Memory B cell (primary cell): ENCODE data around the gene USP43.

Experiments used
- ATAC-seq: fragments of 150-1000 bp; cut with Tn5 transposase; 2 replicates; pipeline ENCODE4 v1.10.0; 2021; ENCODE audit warnings: low read depth, mild to moderate bottlenecking, moderate library complexity
- DNase-seq, 2 donors: peaks; one replicate each; pipeline ENCODE4 v3.0.0; 2022; ENCODE audit warnings: low spot score in 2 of 2
- H3K27ac Mint-ChIP-seq: one replicate; pipeline ENCODE4 v1.8.0; 2022; ENCODE audit warnings: mild to moderate bottlenecking, moderate library complexity, mixed read lengths
- H3K27me3 Mint-ChIP-seq: one replicate; pipeline ENCODE4 v1.8.0; 2022; ENCODE audit warnings: mixed read lengths
- H3K36me3 Mint-ChIP-seq: one replicate; pipeline ENCODE4 v1.8.0; 2022; ENCODE audit warnings: mild to moderate bottlenecking, mixed read lengths
- H3K4me1 Mint-ChIP-seq: one replicate; pipeline ENCODE4 v1.8.0; 2022; ENCODE audit warnings: mixed read lengths
- H3K4me3 Mint-ChIP-seq: one replicate; pipeline ENCODE4 v1.8.0; 2022; ENCODE audit warnings: mild to moderate bottlenecking, moderate library complexity, mixed read lengths
- H3K9me3 Mint-ChIP-seq: one replicate; pipeline ENCODE4 v1.8.0; 2022; ENCODE audit warnings: mixed read lengths

Gene USP43

DNA sequence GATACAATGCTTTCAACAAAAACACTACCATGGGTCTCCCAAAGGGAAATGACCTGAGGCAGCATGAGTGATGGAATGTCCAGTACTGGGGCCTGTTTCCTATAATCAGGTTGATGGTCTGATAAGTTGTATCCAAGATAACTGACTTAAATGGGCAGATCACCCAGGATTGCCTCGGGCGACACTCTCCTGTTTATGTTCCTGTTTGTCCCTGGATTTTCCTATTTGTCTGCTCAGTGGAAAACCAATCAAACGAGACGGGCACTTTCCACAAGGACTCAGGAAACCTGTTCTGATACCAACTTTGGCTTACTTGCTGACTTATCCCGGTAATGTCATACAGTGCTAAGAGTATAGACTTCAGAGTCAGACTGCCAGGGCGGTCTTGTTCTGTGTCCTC is 27.4 kb downstream of the USP43 start:
- no peak overlapping the region for H3K27ac Mint-ChIP-seq
- no peak for ATAC-seq
- H3K4me1 Mint-ChIP-seq: no peaks in the 10 kb centered on the region
- H3K9me3 Mint-ChIP-seq: no peaks in the 10 kb centered on the region
- H3K36me3 Mint-ChIP-seq: no peaks in the 10 kb centered on the region
- no peak for DNase-seq
- peaks cover 8% of the 10 kb centered on the region for H3K27me3 Mint-ChIP-seq
- H3K4me3 Mint-ChIP-seq: no peak overlapping the region

DNA sequence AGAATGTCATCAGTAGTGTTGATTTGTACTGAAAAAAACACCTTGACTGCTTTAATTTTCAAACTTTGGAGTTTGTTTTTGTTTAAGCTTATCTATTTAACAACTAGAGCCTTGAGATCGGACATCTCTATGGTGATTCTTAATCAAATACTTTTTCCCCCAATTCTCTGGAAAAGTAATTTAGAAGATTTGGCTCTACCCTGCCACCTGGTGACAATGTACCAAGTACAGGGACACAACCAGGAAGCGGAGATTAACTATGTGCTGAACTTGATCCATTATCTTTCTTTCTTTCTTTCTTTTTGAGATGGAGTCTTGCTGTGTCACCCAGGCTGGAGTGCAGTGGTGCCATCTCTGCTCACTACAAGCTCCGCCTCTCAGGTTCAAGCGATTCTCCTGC is 30.8 kb downstream of the USP43 start:
- Mint-ChIP-seq H3K36me3 (no peaks in the 10 kb centered on the region), H3K4me1 (no peaks in the 10 kb centered on the region), H3K27ac (no peak overlapping the region), H3K27me3 (peaks cover 3% of the 10 kb centered on the region), H3K9me3 (no peaks in the 10 kb centered on the region), H3K4me3 (no peak overlapping the region)
- ATAC-seq (no peak), DNase-seq (no peak)

DNA sequence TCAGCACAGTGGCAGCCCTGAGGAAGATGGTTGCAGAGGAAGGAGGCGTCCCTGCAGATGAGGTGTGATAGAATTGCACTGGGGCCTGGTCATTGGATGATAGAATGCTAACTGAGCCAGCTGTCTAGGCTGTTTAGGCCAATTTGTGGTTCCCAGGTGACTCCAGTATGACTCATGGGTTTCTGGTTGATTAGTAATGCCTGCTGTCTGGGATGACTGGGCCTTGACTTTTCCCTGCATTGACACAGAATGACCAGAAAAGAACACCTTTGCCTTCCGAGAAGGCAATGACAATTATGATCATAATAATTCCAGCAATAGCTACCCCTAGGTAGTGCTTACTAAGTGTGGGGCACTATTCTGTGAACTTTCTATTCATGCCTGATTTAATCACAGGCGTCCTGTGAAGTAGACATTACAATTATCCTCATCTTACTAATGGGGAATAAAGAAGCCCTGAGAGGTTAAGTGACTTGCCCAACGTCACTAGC is 31.5 kb downstream of the USP43 start:
- no peaks in the 10 kb centered on the region for H3K9me3 Mint-ChIP-seq
- H3K27ac Mint-ChIP-seq: no peak overlapping the region
- DNase-seq (no peak), ATAC-seq (no peak)
- H3K36me3 Mint-ChIP-seq: no peaks in the 10 kb centered on the region
- no peaks in the 10 kb centered on the region for H3K4me1 Mint-ChIP-seq
- H3K4me3 Mint-ChIP-seq: no peak overlapping the region
- H3K27me3 Mint-ChIP-seq: peaks cover 3% of the 10 kb centered on the region

DNA sequence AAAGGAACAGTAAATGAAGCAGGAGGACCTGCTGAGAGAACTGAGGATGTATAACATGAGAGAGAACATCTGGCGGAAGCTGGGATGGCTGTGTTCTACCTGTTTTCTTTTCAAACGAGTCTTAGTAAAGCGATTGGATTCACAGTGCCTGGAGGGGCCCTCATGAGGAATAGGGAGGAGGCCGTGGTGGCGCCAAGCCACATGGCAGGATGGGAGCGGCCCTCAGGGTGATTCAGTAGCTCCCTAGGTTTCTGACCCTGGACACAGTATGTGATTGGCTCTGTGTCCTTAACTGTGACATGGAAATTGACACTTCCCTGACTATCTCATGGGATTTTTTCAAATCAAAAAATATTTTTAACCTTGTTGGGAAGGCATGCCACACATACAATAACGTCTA is 32.1 kb downstream of the USP43 start:
- ATAC-seq (no peak), DNase-seq (no peak)
- H3K27ac Mint-ChIP-seq: no peak overlapping the region
- no peaks in the 10 kb centered on the region for H3K36me3 Mint-ChIP-seq
- H3K9me3 Mint-ChIP-seq: no peaks in the 10 kb centered on the region
- H3K4me3 Mint-ChIP-seq: no peak overlapping the region
- peaks cover 3% of the 10 kb centered on the region for H3K27me3 Mint-ChIP-seq
- H3K4me1 Mint-ChIP-seq: no peaks in the 10 kb centered on the region

DNA sequence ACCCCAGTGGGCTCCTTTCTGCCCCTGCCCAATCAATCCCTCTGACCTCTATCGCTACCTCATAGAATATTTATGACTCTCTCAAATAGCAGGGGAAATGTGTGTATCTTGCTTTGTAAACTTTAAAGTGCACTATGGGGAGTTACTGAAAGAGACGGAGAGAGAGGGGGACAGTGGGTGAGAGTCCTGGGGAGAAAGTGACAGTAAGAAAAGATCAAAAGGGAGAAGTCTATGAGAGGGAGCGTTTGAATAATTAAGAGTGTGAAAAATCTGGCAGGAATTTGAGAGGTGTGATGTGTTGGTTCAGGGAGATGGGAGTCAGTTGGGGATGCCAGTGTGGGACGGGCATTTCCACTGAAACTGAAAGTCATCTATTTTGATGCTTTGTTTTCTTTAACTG is 32.6 kb downstream of the USP43 start:
- H3K27ac Mint-ChIP-seq: no peak overlapping the region
- H3K4me3 Mint-ChIP-seq: no peak overlapping the region
- peaks cover 3% of the 10 kb centered on the region for H3K27me3 Mint-ChIP-seq
- no peaks in the 10 kb centered on the region for H3K9me3 Mint-ChIP-seq
- DNase-seq (no peak), ATAC-seq (no peak)
- no peaks in the 10 kb centered on the region for H3K4me1 Mint-ChIP-seq
- H3K36me3 Mint-ChIP-seq: no peaks in the 10 kb centered on the region

DNA sequence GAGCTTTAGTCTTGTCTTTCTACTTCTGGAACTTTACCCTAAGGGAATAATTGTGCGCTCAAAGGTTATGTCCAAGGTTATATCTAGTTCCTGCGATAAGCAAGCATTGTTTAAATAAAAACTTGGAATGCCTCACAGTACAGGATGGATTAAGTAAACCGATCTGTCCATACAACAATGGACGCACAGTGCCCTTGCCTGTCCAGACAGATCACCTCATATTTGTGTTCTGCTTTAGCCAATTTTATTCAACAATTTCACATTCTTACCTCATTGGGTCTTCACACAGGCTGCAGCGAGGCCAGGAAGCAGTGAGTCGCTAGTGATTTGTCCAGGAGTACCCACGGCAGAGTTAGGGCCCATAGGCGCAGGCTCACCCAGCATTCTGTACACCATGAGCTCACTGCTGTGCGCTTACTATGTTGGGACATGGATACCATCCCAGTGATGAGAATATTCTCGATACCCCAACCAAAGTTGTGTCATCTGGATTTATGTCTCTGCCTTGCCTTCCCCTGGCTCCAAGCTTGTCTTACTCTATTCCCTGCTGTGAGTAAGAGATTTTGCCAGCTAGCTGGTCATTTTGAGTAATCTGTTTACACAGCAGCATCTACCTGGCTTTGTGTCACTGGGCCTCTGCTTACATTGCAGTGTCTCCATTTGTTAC is 39.8 kb downstream of the USP43 start:
- Mint-ChIP-seq H3K4me1 (no peaks in the 10 kb centered on the region), H3K9me3 (peaks cover 5% of the 10 kb centered on the region), H3K36me3 (no peaks in the 10 kb centered on the region), H3K4me3 (no peak overlapping the region), H3K27ac (no peak overlapping the region), H3K27me3 (peaks cover 2% of the 10 kb centered on the region)
- ATAC-seq (no peak), DNase-seq (no peak)

DNA sequence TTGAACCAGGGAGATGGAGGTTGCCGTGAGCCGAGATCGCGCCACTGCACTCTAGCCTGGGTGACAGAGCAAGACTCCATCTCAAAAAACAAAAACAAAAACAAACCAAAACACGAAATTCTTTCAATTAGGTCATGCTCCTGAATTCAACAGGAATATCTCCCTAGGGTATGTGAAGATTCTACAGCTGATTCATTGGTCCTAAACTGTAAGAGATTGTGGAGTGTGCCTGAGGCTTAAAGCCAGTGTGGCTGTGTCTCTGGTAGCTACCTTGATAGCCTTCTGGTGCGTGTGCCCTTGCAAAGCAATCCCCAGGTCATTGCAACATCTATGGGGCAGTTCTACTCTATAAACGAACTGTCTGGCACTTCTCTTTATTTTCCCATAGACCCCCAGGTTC is 48.4 kb downstream of the USP43 start:
- DNase-seq (no peak), ATAC-seq (no peak)
- peaks cover 8% of the 10 kb centered on the region for H3K27me3 Mint-ChIP-seq
- no peak overlapping the region for H3K27ac Mint-ChIP-seq
- peaks cover 10% of the 10 kb centered on the region for H3K9me3 Mint-ChIP-seq
- H3K4me3 Mint-ChIP-seq: no peak overlapping the region
- no peaks in the 10 kb centered on the region for H3K36me3 Mint-ChIP-seq
- H3K4me1 Mint-ChIP-seq: no peaks in the 10 kb centered on the region

DNA sequence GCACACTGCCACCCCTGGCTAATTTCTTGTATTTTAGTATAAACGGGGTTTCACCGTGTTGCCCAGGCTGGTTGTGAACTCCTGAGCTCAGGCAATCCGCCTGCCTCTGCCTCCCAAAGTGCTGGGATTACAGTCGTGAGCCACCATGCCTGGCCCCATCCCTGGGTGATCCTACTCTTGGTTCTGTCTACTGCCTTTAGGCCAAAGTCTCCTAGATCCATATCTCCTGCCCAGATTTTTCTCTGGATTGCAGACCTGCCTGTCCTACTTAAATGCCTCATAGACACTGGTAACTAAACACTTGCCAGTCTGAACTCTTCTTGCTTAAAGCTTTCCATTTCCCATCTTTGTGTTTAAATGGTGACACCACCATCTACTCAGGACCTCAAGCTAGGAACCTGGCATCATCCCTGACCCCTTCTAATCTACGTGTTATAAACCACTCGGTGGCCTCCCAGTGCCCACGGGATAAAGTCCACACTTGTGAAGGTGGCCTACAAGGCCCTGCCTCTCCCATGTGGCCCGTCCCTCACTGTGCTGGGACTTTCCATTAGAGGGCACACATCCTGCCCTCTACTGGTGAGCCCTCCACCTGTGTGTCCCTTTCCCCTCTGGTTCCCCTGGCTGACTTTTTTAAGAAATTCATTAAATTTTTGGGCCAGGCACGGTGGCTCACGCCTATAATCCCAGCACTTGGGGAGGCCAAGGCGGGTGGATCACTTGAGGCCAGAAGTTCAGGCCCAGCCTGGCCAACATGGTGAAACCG is 51.1 kb downstream of the USP43 start:
- DNase-seq: no peak
- ATAC-seq: no peak
- peaks cover 6% of the 10 kb centered on the region for H3K27me3 Mint-ChIP-seq

DNA sequence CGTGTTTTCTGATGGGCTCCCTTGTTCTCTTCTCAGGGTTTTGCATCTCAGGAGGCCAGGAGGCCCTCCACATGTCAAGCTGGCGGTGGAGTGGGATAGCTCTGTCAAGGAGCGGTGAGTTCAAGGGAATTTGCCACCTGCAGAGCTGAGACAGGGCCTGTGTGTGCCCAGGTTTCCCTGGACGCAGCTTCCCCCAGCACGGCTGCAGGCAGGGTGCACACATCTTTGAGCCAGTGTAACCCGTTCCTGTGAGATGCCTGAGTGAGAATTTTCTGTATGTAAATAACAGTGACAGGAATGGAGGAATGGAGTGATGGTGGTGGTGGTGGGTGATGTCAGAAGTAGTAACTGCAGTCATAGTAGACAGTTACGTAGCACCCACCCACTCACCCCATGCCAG is 54.8 kb downstream of the USP43 start:
- H3K36me3 Mint-ChIP-seq: no peaks in the 10 kb centered on the region
- H3K9me3 Mint-ChIP-seq: peaks cover 8% of the 10 kb centered on the region
- peaks cover 2% of the 10 kb centered on the region for H3K4me1 Mint-ChIP-seq
- H3K27me3 Mint-ChIP-seq: peaks cover 11% of the 10 kb centered on the region
- no peak overlapping the region for H3K27ac Mint-ChIP-seq
- no peak overlapping the region for H3K4me3 Mint-ChIP-seq
- ATAC-seq: no peak
- no peak for DNase-seq

More for the DNA sequence above, 51.1 kb downstream of the USP43 start:
- Mint-ChIP-seq H3K4me3 (no peak overlapping the region), H3K27ac (no peak overlapping the region), H3K36me3 (no peaks in the 10 kb centered on the region), H3K9me3 (peaks cover 8% of the 10 kb centered on the region), H3K4me1 (no peaks in the 10 kb centered on the region)

DNA sequence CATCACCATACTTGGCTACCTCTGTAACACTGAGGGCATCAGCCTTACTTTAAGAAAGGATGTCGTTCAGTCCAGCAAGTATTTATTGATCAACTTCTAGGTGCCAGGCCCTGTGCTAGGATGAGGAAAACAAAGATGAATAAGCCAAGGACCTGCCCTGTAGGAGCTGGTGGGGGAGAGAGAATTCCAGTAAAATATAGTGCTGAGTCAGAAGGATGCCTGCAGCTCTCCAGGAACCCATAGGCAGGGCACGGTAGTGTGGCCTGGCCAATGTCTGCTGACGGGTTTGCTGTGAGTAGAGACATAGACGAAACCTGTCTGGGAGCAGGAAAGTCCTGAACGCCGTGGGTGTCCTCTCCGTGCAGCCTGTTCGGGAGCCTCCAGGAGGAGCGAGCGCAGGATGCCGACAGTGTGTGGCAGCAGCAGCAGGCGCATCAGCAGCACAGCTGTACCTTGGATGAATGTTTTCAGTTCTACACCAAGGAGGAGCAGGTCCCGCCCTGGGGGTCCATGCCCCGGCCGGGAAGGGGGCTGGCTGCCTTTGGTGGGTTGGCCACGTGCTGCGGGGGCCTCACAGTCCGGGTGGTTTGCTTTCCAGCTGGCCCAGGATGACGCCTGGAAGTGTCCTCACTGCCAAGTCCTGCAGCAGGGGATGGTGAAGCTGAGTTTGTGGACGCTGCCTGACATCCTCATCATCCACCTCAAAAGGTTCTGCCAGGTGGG is 55.6 kb downstream of the USP43 start:
- no peak for ATAC-seq
- H3K9me3 Mint-ChIP-seq: peaks cover 4% of the 10 kb centered on the region

DNA sequence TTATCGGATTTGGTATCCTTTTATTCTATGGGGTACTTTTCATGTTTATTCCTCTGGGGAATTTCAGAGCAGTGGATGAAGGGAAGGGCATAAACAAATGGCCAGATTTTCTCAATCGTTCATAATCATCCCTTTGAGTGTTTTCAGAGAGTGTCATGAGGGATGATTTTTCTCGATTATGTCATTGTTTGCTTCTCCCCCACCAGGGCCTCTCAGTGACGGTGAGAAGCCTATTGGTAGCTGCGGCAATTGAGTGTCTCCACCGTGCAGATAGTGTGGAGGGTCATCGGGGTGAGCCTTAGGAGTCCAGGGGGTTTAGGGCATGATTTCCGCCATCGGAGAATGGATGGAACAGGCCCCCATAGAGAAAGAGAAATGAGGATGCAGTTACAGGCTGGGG is 57.2 kb downstream of the USP43 start:
- H3K36me3 Mint-ChIP-seq: no peaks in the 10 kb centered on the region
- H3K27ac Mint-ChIP-seq: no peak overlapping the region
- ATAC-seq (no peak), DNase-seq (no peak)
- peaks cover 2% of the 10 kb centered on the region for H3K4me1 Mint-ChIP-seq
- no peak overlapping the region for H3K4me3 Mint-ChIP-seq
- H3K9me3 Mint-ChIP-seq: no peaks in the 10 kb centered on the region
- peaks cover 6% of the 10 kb centered on the region for H3K27me3 Mint-ChIP-seq

More for the DNA sequence above, 55.6 kb downstream of the USP43 start:
- H3K27me3 Mint-ChIP-seq: peaks cover 9% of the 10 kb centered on the region
- H3K4me1 Mint-ChIP-seq: peaks cover 2% of the 10 kb centered on the region
- no peak for DNase-seq
- H3K27ac Mint-ChIP-seq: no peak overlapping the region
- no peak overlapping the region for H3K4me3 Mint-ChIP-seq
- no peaks in the 10 kb centered on the region for H3K36me3 Mint-ChIP-seq

DNA sequence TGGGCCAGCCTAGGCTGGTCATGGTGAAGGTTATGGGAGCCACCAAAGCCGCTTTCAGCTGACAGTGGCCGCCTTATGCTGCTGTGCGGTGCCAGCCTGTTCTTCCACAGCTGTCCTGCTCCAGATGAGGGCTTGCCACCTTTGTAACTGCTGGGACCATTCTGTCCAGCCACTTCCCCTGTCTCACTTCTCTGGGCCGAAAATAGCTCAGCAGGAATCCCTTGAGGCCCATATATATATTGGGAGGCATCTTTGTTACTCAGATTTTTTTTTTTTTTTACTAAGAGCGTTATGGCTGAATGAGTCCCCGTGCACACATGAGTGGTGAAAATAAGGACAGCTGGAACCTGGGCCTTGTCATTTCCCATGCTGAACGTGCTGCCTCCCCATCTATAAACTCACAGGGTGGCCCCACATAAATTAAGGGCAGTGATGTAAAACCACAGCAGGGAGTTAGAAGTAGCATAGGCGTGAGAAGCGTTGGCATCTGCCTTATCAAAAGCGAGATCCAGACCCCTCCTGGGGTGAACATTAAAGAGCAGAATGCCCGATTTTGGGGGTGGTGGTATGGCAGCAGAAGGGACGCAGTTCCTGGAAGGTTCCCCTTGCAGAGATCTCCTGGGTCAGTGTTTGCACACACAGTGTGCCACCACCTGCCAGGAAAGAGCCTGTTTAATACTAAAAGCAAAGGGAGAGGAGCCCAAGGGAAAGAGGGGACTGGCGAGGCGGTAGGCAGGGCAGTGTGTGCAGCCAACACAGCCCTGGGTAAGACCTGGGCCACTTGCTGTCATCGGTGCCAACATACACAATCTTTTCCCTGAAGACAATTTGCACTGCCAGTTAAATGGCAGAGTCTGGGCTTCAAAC is 57.8 kb downstream of the USP43 start:
- peaks cover 2% of the 10 kb centered on the region for H3K9me3 Mint-ChIP-seq
- H3K36me3 Mint-ChIP-seq: no peaks in the 10 kb centered on the region
- H3K27ac Mint-ChIP-seq: no peak overlapping the region

DNA sequence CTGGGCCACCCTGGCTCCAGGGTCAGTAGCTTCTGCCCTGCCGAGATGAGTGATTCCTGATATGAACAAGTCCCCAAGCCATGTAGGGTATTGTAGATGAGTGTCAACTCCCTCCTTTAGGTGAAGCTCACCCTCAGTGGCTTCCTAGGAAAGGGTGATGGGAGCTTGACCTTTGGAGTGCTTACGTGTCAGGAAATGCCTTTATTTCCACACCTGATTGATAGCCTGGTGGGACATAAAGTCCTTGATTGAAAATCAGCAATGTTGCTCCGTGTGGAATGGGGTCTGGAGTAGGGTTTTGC is 58.4 kb downstream of the USP43 start:
- Mint-ChIP-seq H3K4me3 (no peak overlapping the region), H3K27me3 (peaks cover 9% of the 10 kb centered on the region), H3K27ac (no peak overlapping the region), H3K9me3 (peaks cover 2% of the 10 kb centered on the region), H3K36me3 (no peaks in the 10 kb centered on the region), H3K4me1 (peaks cover 2% of the 10 kb centered on the region)
- ATAC-seq (no peak), DNase-seq (no peak)

More for the DNA sequence above, 57.8 kb downstream of the USP43 start:
- no peak for DNase-seq
- no peak for ATAC-seq
- H3K4me1 Mint-ChIP-seq: peaks cover 2% of the 10 kb centered on the region
- peaks cover 9% of the 10 kb centered on the region for H3K27me3 Mint-ChIP-seq
- H3K4me3 Mint-ChIP-seq: no peak overlapping the region

DNA sequence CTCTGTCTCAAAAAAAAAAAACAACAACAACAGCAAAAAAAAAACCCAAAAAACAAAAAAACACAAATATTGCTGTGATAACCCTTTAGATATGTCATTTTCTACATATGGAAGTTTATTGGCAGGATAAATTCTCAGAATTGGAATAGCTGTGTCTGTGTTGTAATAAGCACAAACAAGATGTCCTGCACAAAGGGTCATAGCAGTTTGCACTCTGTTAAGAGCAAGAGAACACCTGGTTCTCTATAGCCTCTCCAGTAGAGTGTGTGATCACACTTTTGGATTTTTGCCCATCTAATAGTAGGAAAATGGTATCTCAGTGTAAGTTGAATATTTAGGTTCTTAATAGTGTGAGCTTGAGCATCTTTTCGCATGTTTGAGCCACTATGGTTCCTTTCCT is 60.4 kb downstream of the USP43 start:
- ATAC-seq: no peak
- peaks cover 2% of the 10 kb centered on the region for H3K9me3 Mint-ChIP-seq
- peaks cover 2% of the 10 kb centered on the region for H3K4me1 Mint-ChIP-seq
- no peak overlapping the region for H3K4me3 Mint-ChIP-seq
- DNase-seq: no peak
- no peaks in the 10 kb centered on the region for H3K36me3 Mint-ChIP-seq
- peaks cover 9% of the 10 kb centered on the region for H3K27me3 Mint-ChIP-seq
- no peak overlapping the region for H3K27ac Mint-ChIP-seq
